ENCODE measurements around the gene TNXB.

TNXB gene

DNA sequence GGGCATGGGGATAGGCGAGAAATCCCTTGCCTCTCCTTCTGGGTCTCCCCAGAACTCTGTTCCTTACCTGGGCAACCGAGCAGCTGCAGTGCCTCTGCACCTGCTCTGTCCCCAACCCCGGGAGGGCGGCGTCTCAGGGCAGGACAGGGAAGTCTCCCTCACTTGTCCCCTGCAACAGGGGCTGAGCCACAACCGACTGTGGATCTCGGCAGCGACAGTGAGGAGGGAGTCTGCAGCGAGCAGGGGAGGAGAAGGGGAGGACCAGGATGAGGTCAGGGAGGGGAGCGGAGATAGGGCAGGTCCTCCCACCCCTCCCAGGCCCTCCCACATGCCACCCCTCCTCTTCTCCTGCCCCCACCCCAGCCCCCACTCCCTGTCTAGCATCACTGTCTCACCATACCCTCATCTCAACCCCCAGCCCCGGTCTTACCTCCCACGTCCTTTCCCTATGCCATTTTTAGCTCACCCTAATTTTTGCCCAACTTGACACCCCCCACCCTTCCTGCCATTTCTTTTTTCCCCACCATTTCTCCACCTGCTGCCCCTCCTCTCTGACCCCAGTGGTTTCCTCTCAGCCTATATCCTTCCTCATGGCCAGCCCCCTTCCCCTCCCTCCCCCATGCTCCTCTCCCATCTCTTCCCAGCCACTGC, at the start of gene TNXB:
TSS of gene TNXB (minus strand) at position 225 of the 651 bp plus-strand sequence. CDS start 11,140 bp downstream, outside the sequence.
- Histone ChIP-seq H3K4me3 (peak within 1 kb of the TSS; percentile 40 to 47), H3K27me3 (no peaks in the 10 kb centered on the region), H3K9me3 (no peaks in the 10 kb centered on the region), H3K36me3 (no peaks in the 10 kb centered on the region), H3K27ac (peak within 1 kb of the TSS; percentile 75 to 81), H3K4me1 (peaks cover 0 to 83% (median 60%) of the 10 kb centered on the region in 4 donors)
- TF ChIP-seq CTCF (IDR thresholded peaks at IDR 0.05): no peak
- intact Hi-C loops (cut with DNase I; ENCODE audit: low total_unique reads): no loop called here
- DNase-seq: peak in 1 of 2 donors; percentile 70

DNA sequence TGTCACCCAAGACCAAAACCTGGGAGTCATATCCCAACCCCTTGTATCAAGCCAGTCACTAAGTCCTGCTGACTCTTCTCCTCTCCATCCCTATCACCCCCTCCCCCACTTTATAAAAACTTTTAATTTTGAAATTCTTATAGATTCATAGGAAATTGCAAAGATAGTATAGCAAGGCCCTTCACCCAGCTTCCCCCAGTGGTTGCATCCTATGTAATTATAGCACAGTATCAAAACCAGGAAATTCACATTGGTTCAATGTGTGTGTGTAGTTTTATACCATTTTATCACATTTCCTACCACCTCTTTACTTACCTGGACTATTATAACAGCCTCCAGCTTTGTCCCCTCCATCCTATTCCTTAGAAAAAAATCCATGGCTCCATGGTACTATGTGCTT, 48.9 kb upstream of the TNXB start:
- Histone ChIP-seq H3K27me3 (no peaks in the 10 kb centered on the region), H3K36me3 (peaks cover 18 to 72% (median 26%) of the 10 kb centered on the region in 3 donors), H3K27ac (no peak overlapping the region), H3K9me3 (no peaks in the 10 kb centered on the region), H3K4me3 (no peak overlapping the region), H3K4me1 (peaks cover 0 to 20% (median 13%) of the 10 kb centered on the region in 4 donors)
- intact Hi-C loops (cut with DNase I; ENCODE audit: low total_unique reads): no loop called here
- no peak for DNase-seq
- no peak for TF ChIP-seq CTCF (IDR thresholded peaks at IDR 0.05)

DNA sequence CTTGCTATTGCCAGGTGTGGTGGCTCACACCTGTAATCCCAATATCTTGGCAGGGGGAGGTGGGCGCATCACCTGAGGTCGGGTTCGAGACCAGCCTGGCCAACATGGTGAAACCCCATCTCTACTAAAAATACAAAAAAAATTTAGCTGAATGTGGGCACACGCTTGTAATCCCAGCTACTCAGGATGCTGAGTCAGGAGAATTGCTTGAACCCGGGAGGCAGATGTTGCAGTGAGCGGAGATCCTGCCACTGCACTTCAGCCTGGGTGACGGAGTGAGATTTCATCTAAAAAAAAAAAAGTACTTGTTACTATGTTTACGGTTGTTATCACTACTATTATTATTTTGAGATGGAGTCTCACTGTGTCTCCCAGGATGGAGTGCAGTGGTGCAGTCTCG, 47.8 kb upstream of the TNXB start:
- H3K27ac ChIP-seq: no peak overlapping the region
- intact Hi-C loops (cut with DNase I; ENCODE audit: low total_unique reads): loop anchor here (2.0 kb wide), 1 partner anchor 18 kb away; no protein-coding TSS in a partner anchor
- H3K4me3 ChIP-seq: no peak overlapping the region
- H3K9me3 ChIP-seq: no peaks in the 10 kb centered on the region
- H3K27me3 ChIP-seq: no peaks in the 10 kb centered on the region
- H3K4me1 ChIP-seq: peaks cover 0 to 32% (median 23%) of the 10 kb centered on the region in 4 donors
- peaks cover 13 to 61% (median 17%) of the 10 kb centered on the region in 3 donors for H3K36me3 ChIP-seq
- DNase-seq: no peak
- TF ChIP-seq CTCF (IDR thresholded peaks at IDR 0.05): no peak

- DNase-seq: peak; percentile 60 to 83
- TF ChIP-seq CTCF (IDR thresholded peaks at IDR 0.05): peak; percentile 57 to 69
- intact Hi-C loops (cut with DNase I; ENCODE audit: low total_unique reads): loop anchor here (2.0 to 5.0 kb wide), 2 partner anchors 36 to 67 kb away; no protein-coding TSS in a partner anchor
- Histone ChIP-seq H3K9me3 (no peaks in the 10 kb centered on the region), H3K36me3 (peaks cover 13 to 41% (median 17%) of the 10 kb centered on the region in 3 donors), H3K4me1 (peaks cover 0 to 49% (median 39%) of the 10 kb centered on the region in 4 donors), H3K4me3 (peak overlapping the region; percentile 67 to 81), H3K27me3 (no peaks in the 10 kb centered on the region), H3K27ac (peak overlapping the region; percentile 92 to 98)
Observed at GRCh38 chr6:32154514-32155161, 45.5 kb upstream of the TNXB start.

DNA sequence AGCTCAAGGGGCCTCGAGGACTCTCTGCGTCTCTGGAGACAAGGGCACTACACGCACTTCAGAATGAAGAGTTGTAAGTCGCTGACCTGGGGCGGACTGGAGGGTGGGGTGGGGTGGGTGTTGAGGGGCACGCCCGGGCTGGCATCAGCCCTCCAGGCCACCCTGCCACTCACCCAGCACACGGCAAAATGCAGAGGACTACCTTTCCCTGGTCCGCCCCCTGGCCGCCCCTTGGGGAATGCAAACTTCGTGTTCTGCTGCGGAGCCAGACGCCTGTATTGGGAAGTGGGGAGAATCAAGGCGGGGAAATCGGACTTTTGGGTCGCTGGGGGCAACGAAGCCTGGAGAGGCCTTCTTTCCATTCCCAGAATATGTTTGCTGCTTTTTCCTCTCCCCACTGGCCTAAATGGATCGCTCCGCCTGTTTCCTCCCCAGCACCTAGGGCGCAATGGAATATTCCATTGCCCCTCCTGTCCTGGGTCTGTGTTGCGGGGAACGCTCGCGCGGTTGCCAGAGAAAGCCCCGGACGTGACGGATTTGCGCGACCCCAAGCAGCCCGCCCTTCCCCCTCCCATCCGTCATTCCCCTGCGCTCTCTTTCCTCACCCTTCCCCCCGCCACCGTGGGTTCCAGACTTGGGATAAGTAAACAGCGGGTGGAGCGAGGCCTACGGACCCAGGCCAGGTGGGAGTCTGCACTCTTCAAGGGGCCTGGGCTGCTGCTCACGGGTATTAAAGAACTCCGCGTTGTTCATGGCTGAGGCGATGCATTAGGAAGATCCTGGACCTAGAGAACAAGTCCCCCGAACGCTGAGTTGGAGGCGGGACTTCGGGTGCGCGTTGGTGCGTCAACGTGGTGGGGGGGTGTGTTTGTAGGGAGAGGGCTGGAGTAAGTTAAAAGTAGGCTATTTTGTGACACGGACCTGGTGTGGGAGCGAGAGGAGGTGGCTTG, 44.7 kb upstream of the TNXB start, which contains the start of gene PPT2:
TSS of gene PPT2 (plus strand) at position 578 of the 950 bp plus-strand sequence. CDS start 454 bp downstream, outside the sequence.
- Histone ChIP-seq H3K4me3 (peak within 1 kb of the TSS; percentile 67 to 81), H3K36me3 (peaks cover 18 to 40% (median 20%) of the 10 kb centered on the region in 3 donors), H3K4me1 (peaks cover 0 to 49% (median 39%) of the 10 kb centered on the region in 4 donors), H3K27me3 (no peaks in the 10 kb centered on the region), H3K27ac (peak within 1 kb of the TSS; percentile 92 to 98), H3K9me3 (no peaks in the 10 kb centered on the region)
- peak; percentile 94 to 97 for DNase-seq
- intact Hi-C loops (cut with DNase I; ENCODE audit: low total_unique reads): loop anchor here (2.0 to 5.0 kb wide), 2 partner anchors 35 to 67 kb away; no protein-coding TSS in a partner anchor
- peak in 1 of 2 experiments; percentile 18 for TF ChIP-seq CTCF (IDR thresholded peaks at IDR 0.05)

All from tibial artery (tissue), 4 donors.